ENCODE measurements around the gene UPK3A. TPM values are rescaled to one million over a fixed set of nuclear protein-coding genes. Genes with fewer than 3 reads are reported as not detected.

Gene UPK3A
- total and polyA plus RNA-seq, 2 of the 13 experiments (the other 11 are each of a cell fraction or from before 2014, with no cell fraction given): 10.5 to 13.8 TPM

GRCh38 chr22:45272498-45272897 is 12.3 kb upstream of the UPK3A start (continued):
- TF ChIP-seq ZNF660 (CRISPR knock-in tag; IDR thresholded peaks at IDR 0.05; ENCODE audit: borderline replicate concordance, low read depth) (no peak), HES4 (CRISPR knock-in tag; IDR thresholded peaks at IDR 0.05; ENCODE audit: borderline replicate concordance) (no peak), KDM4B (CRISPR knock-in tag; IDR thresholded peaks at IDR 0.05) (no peak), TGIF2 (CRISPR knock-in tag; IDR thresholded peaks at IDR 0.05) (no peak), HIVEP1 (CRISPR knock-in tag; IDR thresholded peaks at IDR 0.05) (no peak), LCORL (IDR thresholded peaks at IDR 0.05) (no peak), LCORL (CRISPR knock-in tag; IDR thresholded peaks at IDR 0.05) (peak; percentile 94), ZNF747 (CRISPR knock-in tag; IDR thresholded peaks at IDR 0.05; ENCODE audit: borderline replicate concordance) (no peak), THRA (CRISPR knock-in tag; IDR thresholded peaks at IDR 0.05; ENCODE audit: borderline replicate concordance) (no peak), E2F2 (CRISPR knock-in tag; IDR thresholded peaks at IDR 0.05; ENCODE audit: borderline replicate concordance) (no peak), MTERF4 (CRISPR knock-in tag; IDR thresholded peaks at IDR 0.05) (no peak), ZNF407 (CRISPR knock-in tag; IDR thresholded peaks at IDR 0.05; ENCODE audit: not compliant biosample characterization) (no peak), NFE2L1 (CRISPR knock-in tag; IDR thresholded peaks at IDR 0.05; ENCODE audit: borderline replicate concordance) (no peak), PCBP1 (IDR thresholded peaks at IDR 0.05; ENCODE audit: borderline replicate concordance, low read depth, low read length) (no peak), AKAP8 (CRISPR knock-in tag; IDR thresholded peaks at IDR 0.05) (no peak), MED8 (CRISPR knock-in tag; IDR thresholded peaks at IDR 0.05; ENCODE audit: insufficient replicate concordance) (no peak)
